Neural cell (in vitro differentiated cells): ENCODE measurements around the gene LRRC3. TPM values are rescaled to one million over a fixed set of nuclear protein-coding genes. Genes with fewer than 3 reads are reported as not detected.

Experiments
- H2AFZ ChIP-seq: fragments of 200-600, 300-800 bp; sonication (generic), shearing (Covaris generic); 2 replicates; pipeline ENCODE4 v1.6.0; 2014; ENCODE audit warnings: low read depth, mild to moderate bottlenecking, antibody characterized with exemption, low read length, moderate library complexity
- H3F3A ChIP-seq: fragments of 200-600 bp; shearing (Covaris generic); 2 replicates; pipeline ENCODE4 v1.6.1; 2016; ENCODE audit warnings: mild to moderate bottlenecking, moderate library complexity, mixed read lengths, antibody characterized with exemption, low read length; ENCODE audit not compliant: insufficient read depth, poor library complexity, severe bottlenecking
- H3K27ac ChIP-seq: fragments of 200-600, 300-800 bp; sonication (generic), shearing (Covaris generic); 2 replicates; pipeline ENCODE4 v1.5.1; 2014; ENCODE audit warnings: mild to moderate bottlenecking, low read length, moderate library complexity
- H3K27me3 ChIP-seq: fragments of 300-800, 200-600 bp; sonication (generic), shearing (Covaris generic); 2 replicates; pipeline ENCODE4 v1.6.0; 2014; ENCODE audit warnings: mild to moderate bottlenecking, low read depth, low read length, moderate library complexity; ENCODE audit not compliant: insufficient read depth
- H3K36me3 ChIP-seq: fragments of 300-800, 200-600 bp; sonication (generic), shearing (Covaris generic); 2 replicates; pipeline ENCODE4 v1.5.1; 2014; ENCODE audit warnings: mild to moderate bottlenecking, antibody characterized with exemption, low read length, moderate library complexity; ENCODE audit not compliant: insufficient read depth
- H3K4me2 ChIP-seq: fragments of 300-800, 200-600 bp; sonication (generic), shearing (Covaris generic); 2 replicates; pipeline ENCODE4 v1.6.0; 2014; ENCODE audit warnings: mild to moderate bottlenecking, low read length
- H3K4me3 ChIP-seq: fragments of 300-800, 200-600 bp; sonication (generic), shearing (Covaris generic); 2 replicates; pipeline ENCODE4 v1.5.1; 2014; ENCODE audit warnings: mild to moderate bottlenecking, low read length, moderate library complexity
- H3K79me2 ChIP-seq: fragments of 200-600 bp; shearing (Covaris generic); replicated peaks from 2 replicates; pipeline ENCODE4 v1.6.0; 2014; ENCODE audit warnings: mild to moderate bottlenecking, low read length, moderate library complexity; ENCODE audit not compliant: insufficient read depth
- H3K9ac ChIP-seq: fragments of 300-800, 200-600 bp; sonication (generic), shearing (Covaris generic); 2 replicates; pipeline ENCODE4 v1.6.1; 2016; ENCODE audit warnings: mild to moderate bottlenecking, low read length, mixed read lengths
- H3K9me2 ChIP-seq: fragments of 200-600 bp; shearing (Covaris generic); 2 replicates; pipeline ENCODE4 v1.6.1; 2016; ENCODE audit warnings: mild to moderate bottlenecking, low read length, mixed read lengths; ENCODE audit not compliant: insufficient read depth
- H3K9me3 ChIP-seq: fragments of 200-600, 300-800 bp; sonication (generic), shearing (Covaris generic); 2 replicates; pipeline ENCODE4 v1.6.1; 2016; ENCODE audit warnings: mild to moderate bottlenecking, mixed run types, low read length, moderate library complexity, mixed read lengths
- H4K20me1 ChIP-seq: fragments of 200-600 bp; shearing (Covaris generic); 2 replicates; pipeline ENCODE4 v1.6.1; 2016; ENCODE audit warnings: mild to moderate bottlenecking, mixed run types; ENCODE audit not compliant: insufficient read depth
- CTCF ChIP-seq: fragments of 450-650 bp; IDR thresholded peaks from 2 replicates; pipeline ENCODE4 v1.5.1; 2014; ENCODE audit warnings: antibody characterized with exemption, mild to moderate bottlenecking, moderate library complexity; ENCODE audit not compliant: poor library complexity, severe bottlenecking
- EP300 ChIP-seq: fragments of 450-650 bp; conservative IDR thresholded peaks from 2 replicates; pipeline ENCODE4 v1.6.1; 2014; ENCODE audit warnings: antibody characterized with exemption, mild to moderate bottlenecking, moderate library complexity; ENCODE audit not compliant: poor library complexity, severe bottlenecking
- EZH2 ChIP-seq: fragments of 200-600, 300-800 bp; shearing (Covaris generic), sonication (generic); IDR thresholded peaks from 2 replicates; pipeline ENCODE4 v1.6.1; 2014; ENCODE audit warnings: antibody characterized with exemption, low read length, borderline replicate concordance, mild to moderate bottlenecking; ENCODE audit not compliant: insufficient read depth, poor library complexity, severe bottlenecking
- MXI1 ChIP-seq: fragments of 450-650 bp; conservative IDR thresholded peaks from 2 replicates; pipeline ENCODE4 v1.6.1; 2014; ENCODE audit warnings: antibody characterized with exemption, mild to moderate bottlenecking; ENCODE audit not compliant: poor library complexity, severe bottlenecking
- POLR2AphosphoS5 ChIP-seq: IDR thresholded peaks from 2 replicates; pipeline ENCODE4 v1.6.1; 2012
- RAD21 ChIP-seq: fragments of 450-650 bp; conservative IDR thresholded peaks from 2 replicates; pipeline ENCODE4 v1.6.1; 2014; ENCODE audit warnings: antibody characterized with exemption, mild to moderate bottlenecking, moderate library complexity
- REST ChIP-seq: IDR thresholded peaks from 2 replicates; pipeline ENCODE4 v1.6.1; 2012; ENCODE audit warnings: borderline replicate concordance
- SMC3 ChIP-seq: fragments of 450-650 bp; conservative IDR thresholded peaks from 2 replicates; pipeline ENCODE4 v1.6.1; 2014; ENCODE audit warnings: antibody characterized with exemption, mild to moderate bottlenecking, moderate library complexity; ENCODE audit not compliant: poor library complexity
- TAF1 ChIP-seq: IDR thresholded peaks from 2 replicates; pipeline ENCODE4 v1.6.1; 2012; ENCODE audit warnings: low read depth
- polyA minus RNA-seq: library from RNA; depleted of rRNA, polyadenylated mRNA; stranded (reverse); fragments of >200 nt; gene quantifications from 2 replicates; pipeline ENCODE4 v1.2.3, GENCODE V29; 2014
- polyA plus RNA-seq: library from polyadenylated mRNA; depleted of rRNA; stranded (reverse); fragments of >200 nt; gene quantifications from 2 replicates; pipeline ENCODE4 v1.2.3, GENCODE V29; 2014

The LRRC3 gene
- 3.8 and 5.0 TPM in 2 replicates for polyA plus RNA-seq
- polyA minus RNA-seq, result 13.1 and 14.0 TPM in 2 replicates

GRCh38 chr21:44454747-44455523 lies at the start of gene LRRC3:
Gene LRRC3, plus strand, starts transcription at chr21:44455510. Its CDS starts 1,135 bp downstream, at chr21:44456645.
- H2AFZ ChIP-seq, result peak within 1 kb of the TSS; percentile 40
- H3K27ac ChIP-seq, result no peak within 1 kb of the TSS
- H3K36me3 ChIP-seq, result peaks cover 11% of the 10 kb centered on the region
- H3K9me2 ChIP-seq, result no peaks in the 10 kb centered on the region
- H3F3A ChIP-seq, result no peaks in the 10 kb centered on the region
- H3K79me2 ChIP-seq, result no peaks in the 10 kb centered on the region
- no peaks in the 10 kb centered on the region for H3K27me3 ChIP-seq
- H3K9ac ChIP-seq, result peak within 1 kb of the TSS; percentile 72
- no peaks in the 10 kb centered on the region for H4K20me1 ChIP-seq
- peak within 1 kb of the TSS; percentile 41 for H3K4me2 ChIP-seq
- TF ChIP-seq REST (no peak), EZH2 (no peak), CTCF (no peak), TAF1 (no peak), POLR2AphosphoS5 (no peak), RAD21 (no peak), MXI1 (no peak)
- peaks cover 5% of the 10 kb centered on the region for H3K9me3 ChIP-seq
- peak within 1 kb of the TSS; percentile 78 for H3K4me3 ChIP-seq

GRCh38 chr21:44405948-44406872 lies 49.1 kb upstream of the LRRC3 start:
- Histone ChIP-seq H3K79me2 (no peaks in the 10 kb centered on the region), H3K27ac (no peak overlapping the region), H3K4me3 (no peak overlapping the region), H4K20me1 (no peaks in the 10 kb centered on the region), H3K36me3 (no peaks in the 10 kb centered on the region), H3K9me3 (no peaks in the 10 kb centered on the region), H3K27me3 (no peaks in the 10 kb centered on the region), H3F3A (no peaks in the 10 kb centered on the region), H3K9me2 (no peaks in the 10 kb centered on the region), H2AFZ (no peak overlapping the region), H3K9ac (no peak overlapping the region), H3K4me2 (no peak overlapping the region)
- TF ChIP-seq SMC3, result no peak
- no peak for TF ChIP-seq REST
- no peak for TF ChIP-seq MXI1
- no peak for TF ChIP-seq EP300
- no peak for TF ChIP-seq POLR2AphosphoS5
- no peak for TF ChIP-seq EZH2
- no peak for TF ChIP-seq TAF1
- TF ChIP-seq RAD21, result no peak
- TF ChIP-seq CTCF, result no peak
